HepG2 (cell line): ENCODE measurements around the gene RUSF1. TPM values are rescaled to one million over a fixed set of nuclear protein-coding genes. Genes with fewer than 3 reads are reported as not detected.

Experiments
- CENPX ChIP-seq: sonication (generic); formaldehyde crosslinking; IDR thresholded peaks from 2 replicates; pipeline ENCODE4 v1.9.0; 2021; ENCODE audit warnings: mild to moderate bottlenecking, missing genetic modification reagents, moderate library complexity
- NAIF1 ChIP-seq: sonication (generic); formaldehyde crosslinking; IDR thresholded peaks from 2 replicates; pipeline ENCODE4 v1.5.0; 2020; ENCODE audit warnings: mild to moderate bottlenecking, missing genetic modification reagents, borderline replicate concordance
- NFKBIZ ChIP-seq: IDR thresholded peaks from 2 replicates; pipeline ENCODE4 v1.6.1; 2018; ENCODE audit warnings: missing genetic modification reagents, missing compliant biosample characterization
- NKX3-1 ChIP-seq: sonication (generic); formaldehyde crosslinking; IDR thresholded peaks from 2 replicates; pipeline ENCODE4 v1.5.0; 2020; ENCODE audit warnings: missing genetic modification reagents
- RBM39 ChIP-seq: fragments of 200-400 bp; formaldehyde crosslinking; IDR thresholded peaks from one replicate; pipeline ENCODE4 v1.6.1; 2018; ENCODE audit warnings: antibody characterized with exemption, mild to moderate bottlenecking, low read depth, low read length; ENCODE audit not compliant: poor library complexity, severe bottlenecking
- REL ChIP-seq: sonication (generic); formaldehyde crosslinking; conservative IDR thresholded peaks from 2 replicates; pipeline ENCODE4 v1.8.0; 2022; ENCODE audit warnings: mild to moderate bottlenecking, missing genetic modification reagents, moderate library complexity
- SP4 ChIP-seq: sonication (generic); formaldehyde crosslinking; IDR thresholded peaks from 2 replicates; pipeline ENCODE4 v1.8.1; 2023; ENCODE audit warnings: mild to moderate bottlenecking, missing genetic modification reagents
- SUZ12 ChIP-seq: fragments of 150-350 bp; IDR thresholded peaks from 2 replicates; pipeline ENCODE4 v1.6.1; 2014; ENCODE audit warnings: low read depth, low read length
- YEATS2 ChIP-seq: sonication (generic); formaldehyde crosslinking; IDR thresholded peaks from 2 replicates; pipeline ENCODE4 v1.4.0; 2020; ENCODE audit warnings: missing genetic modification reagents, borderline replicate concordance
- ZBTB20 ChIP-seq: sonication (generic); formaldehyde crosslinking; IDR thresholded peaks from 2 replicates; pipeline ENCODE4 v1.8.1; 2023; ENCODE audit warnings: missing genetic modification reagents, low read depth, mild to moderate bottlenecking, borderline replicate concordance
- ZFYVE20 ChIP-seq: sonication (generic); formaldehyde crosslinking; IDR thresholded peaks from 2 replicates; pipeline ENCODE4 v1.8.0; 2023; ENCODE audit warnings: low read depth, mild to moderate bottlenecking, moderate library complexity, missing genetic modification reagents, borderline replicate concordance
- ZNF234 ChIP-seq: sonication (generic); formaldehyde crosslinking; conservative IDR thresholded peaks from 2 replicates; pipeline ENCODE4 v1.5.1; 2020; ENCODE audit warnings: mild to moderate bottlenecking, missing genetic modification reagents
- ZNF501 ChIP-seq: sonication (generic); formaldehyde crosslinking; IDR thresholded peaks from 2 replicates; pipeline ENCODE4 v1.5.1; 2020; ENCODE audit warnings: mild to moderate bottlenecking, moderate library complexity, missing genetic modification reagents
- ZNF570 ChIP-seq: sonication (generic); formaldehyde crosslinking; IDR thresholded peaks from 2 replicates; pipeline ENCODE4 v1.4.0; 2020; ENCODE audit warnings: mild to moderate bottlenecking, missing genetic modification reagents, borderline replicate concordance
- ZNF605 ChIP-seq: sonication (generic); formaldehyde crosslinking; IDR thresholded peaks from 2 replicates; pipeline ENCODE4 v1.8.0; 2022; ENCODE audit warnings: mild to moderate bottlenecking, missing genetic modification reagents
- ZNF839 ChIP-seq: sonication (generic); formaldehyde crosslinking; IDR thresholded peaks from 2 replicates; pipeline ENCODE4 v1.4.0; 2020; ENCODE audit warnings: missing genetic modification reagents, mild to moderate bottlenecking, borderline replicate concordance
- polyA plus RNA-seq, 8 experiments: library from polyadenylated mRNA; depleted of rRNA in 3 of 8; stranded (reverse) in 7 of 8; unstranded in 1 of 8; fragments of >200 nt; fragmentation: Illumina TruSeq in 4 of 8; extraction: Trizol in 4 of 8; gene quantifications; 2 replicates each; pipeline versions ENCODE4 v1.2.1 to v1.2.3, GENCODE V29; 2011 to 2016; ENCODE audit warnings: low read depth in 4 of 8, missing spikeins in 1 of 8, mixed read lengths in 1 of 8; ENCODE audit not compliant: insufficient read depth in 1 of 8
- total RNA-seq, 5 experiments: library from RNA; depleted of rRNA; stranded (reverse); fragments of >200 nt; fragmentation: Illumina TruSeq; extraction: Trizol; gene quantifications; 2 replicates each; pipeline ENCODE4 v1.2.3, GENCODE V29; 2016; ENCODE audit warnings: low read depth in 1 of 5
- TF ChIP-seq, protein P1 (sequence below): sonication (generic); formaldehyde crosslinking; IDR thresholded peaks from 2 replicates; pipeline ENCODE4 v1.5.1; 2020; ENCODE audit warnings: missing genetic modification reagents, mild to moderate bottlenecking, borderline replicate concordance
- TF ChIP-seq, protein P2 (sequence below): sonication (generic); formaldehyde crosslinking; IDR thresholded peaks from 2 replicates; pipeline ENCODE4 v1.9.0; 2021; ENCODE audit warnings: missing genetic modification reagents, borderline replicate concordance
- TF ChIP-seq, protein P3 (sequence below): sonication (generic); formaldehyde crosslinking; IDR thresholded peaks from 2 replicates; pipeline ENCODE4 v1.4.0; 2020; ENCODE audit warnings: mild to moderate bottlenecking, missing genetic modification reagents, borderline replicate concordance
- TF ChIP-seq, protein P4 (sequence below): sonication (generic); formaldehyde crosslinking; IDR thresholded peaks from 2 replicates; pipeline ENCODE4 v1.4.0; 2020; ENCODE audit warnings: mild to moderate bottlenecking, missing genetic modification reagents

Gene RUSF1
- total and polyA plus RNA-seq, 2 of the 13 experiments (the other 11 are each of a cell fraction or from before 2014, with no cell fraction given), result 40.8 to 50.2 TPM

DNA sequence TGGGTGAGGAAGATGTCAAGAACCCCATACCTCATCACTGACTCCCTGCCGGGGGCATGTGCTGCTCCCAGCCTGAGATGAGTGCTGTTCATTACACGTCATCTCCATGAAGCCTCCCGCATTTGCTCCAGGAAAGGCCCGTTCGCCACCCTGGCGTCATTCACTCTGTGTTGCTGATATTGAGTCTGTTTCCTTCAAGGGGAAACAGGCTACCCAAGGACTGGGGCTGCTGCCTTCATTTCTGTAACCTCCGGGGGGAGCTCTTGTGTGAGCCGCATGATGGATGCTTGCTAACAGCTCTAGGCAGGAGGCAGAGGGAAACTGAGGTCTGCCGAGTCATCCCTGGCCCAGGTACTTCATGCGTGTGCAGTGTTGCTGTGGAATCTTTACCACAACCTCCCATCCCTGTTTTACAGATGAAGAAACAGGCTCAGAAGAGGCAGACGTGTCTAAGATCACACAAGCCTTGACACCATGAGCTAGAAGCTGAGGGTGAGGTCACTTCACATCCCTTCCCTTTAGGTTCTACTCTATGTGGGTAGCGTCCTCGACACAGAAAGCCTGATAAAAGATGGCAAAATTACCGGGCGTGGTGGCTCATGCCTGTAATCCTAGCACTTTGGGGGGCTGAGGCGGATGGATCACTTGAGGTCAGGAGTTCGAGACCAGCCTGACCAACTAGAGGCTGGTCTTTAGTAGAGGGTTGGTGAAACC lies 52.4 kb downstream of the RUSF1 start (continued):
- TF ChIP-seq, protein P1, sequence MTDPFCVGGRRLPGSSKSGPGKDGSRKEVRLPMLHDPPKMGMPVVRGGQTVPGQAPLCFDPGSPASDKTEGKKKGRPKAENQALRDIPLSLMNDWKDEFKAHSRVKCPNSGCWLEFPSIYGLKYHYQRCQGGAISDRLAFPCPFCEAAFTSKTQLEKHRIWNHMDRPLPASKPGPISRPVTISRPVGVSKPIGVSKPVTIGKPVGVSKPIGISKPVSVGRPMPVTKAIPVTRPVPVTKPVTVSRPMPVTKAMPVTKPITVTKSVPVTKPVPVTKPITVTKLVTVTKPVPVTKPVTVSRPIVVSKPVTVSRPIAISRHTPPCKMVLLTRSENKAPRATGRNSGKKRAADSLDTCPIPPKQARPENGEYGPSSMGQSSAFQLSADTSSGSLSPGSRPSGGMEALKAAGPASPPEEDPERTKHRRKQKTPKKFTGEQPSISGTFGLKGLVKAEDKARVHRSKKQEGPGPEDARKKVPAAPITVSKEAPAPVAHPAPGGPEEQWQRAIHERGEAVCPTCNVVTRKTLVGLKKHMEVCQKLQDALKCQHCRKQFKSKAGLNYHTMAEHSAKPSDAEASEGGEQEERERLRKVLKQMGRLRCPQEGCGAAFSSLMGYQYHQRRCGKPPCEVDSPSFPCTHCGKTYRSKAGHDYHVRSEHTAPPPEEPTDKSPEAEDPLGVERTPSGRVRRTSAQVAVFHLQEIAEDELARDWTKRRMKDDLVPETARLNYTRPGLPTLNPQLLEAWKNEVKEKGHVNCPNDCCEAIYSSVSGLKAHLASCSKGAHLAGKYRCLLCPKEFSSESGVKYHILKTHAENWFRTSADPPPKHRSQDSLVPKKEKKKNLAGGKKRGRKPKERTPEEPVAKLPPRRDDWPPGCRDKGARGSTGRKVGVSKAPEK, result no peak
- TF ChIP-seq RBM39 (no peak), ZNF605 (CRISPR knock-in tag) (no peak), NFKBIZ (CRISPR knock-in tag) (no peak), ZFYVE20 (CRISPR knock-in tag) (no peak), NKX3-1 (CRISPR knock-in tag) (no peak), ZNF570 (no peak), ZBTB20 (CRISPR knock-in tag) (no peak), ZNF839 (CRISPR knock-in tag) (no peak), ZNF501 (no peak), SUZ12 (no peak), NAIF1 (CRISPR knock-in tag) (no peak), YEATS2 (CRISPR knock-in tag) (no peak), SP4 (CRISPR knock-in tag) (peak; percentile 36; the same call in 1 of the 2 replicates), ZNF234 (CRISPR knock-in tag) (no peak), CENPX (CRISPR knock-in tag) (no peak), REL (CRISPR knock-in tag) (no peak)
- TF ChIP-seq, protein P2, sequence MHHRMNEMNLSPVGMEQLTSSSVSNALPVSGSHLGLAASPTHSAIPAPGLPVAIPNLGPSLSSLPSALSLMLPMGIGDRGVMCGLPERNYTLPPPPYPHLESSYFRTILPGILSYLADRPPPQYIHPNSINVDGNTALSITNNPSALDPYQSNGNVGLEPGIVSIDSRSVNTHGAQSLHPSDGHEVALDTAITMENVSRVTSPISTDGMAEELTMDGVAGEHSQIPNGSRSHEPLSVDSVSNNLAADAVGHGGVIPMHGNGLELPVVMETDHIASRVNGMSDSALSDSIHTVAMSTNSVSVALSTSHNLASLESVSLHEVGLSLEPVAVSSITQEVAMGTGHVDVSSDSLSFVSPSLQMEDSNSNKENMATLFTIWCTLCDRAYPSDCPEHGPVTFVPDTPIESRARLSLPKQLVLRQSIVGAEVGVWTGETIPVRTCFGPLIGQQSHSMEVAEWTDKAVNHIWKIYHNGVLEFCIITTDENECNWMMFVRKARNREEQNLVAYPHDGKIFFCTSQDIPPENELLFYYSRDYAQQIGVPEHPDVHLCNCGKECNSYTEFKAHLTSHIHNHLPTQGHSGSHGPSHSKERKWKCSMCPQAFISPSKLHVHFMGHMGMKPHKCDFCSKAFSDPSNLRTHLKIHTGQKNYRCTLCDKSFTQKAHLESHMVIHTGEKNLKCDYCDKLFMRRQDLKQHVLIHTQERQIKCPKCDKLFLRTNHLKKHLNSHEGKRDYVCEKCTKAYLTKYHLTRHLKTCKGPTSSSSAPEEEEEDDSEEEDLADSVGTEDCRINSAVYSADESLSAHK, result no peak
- TF ChIP-seq, protein P3, sequence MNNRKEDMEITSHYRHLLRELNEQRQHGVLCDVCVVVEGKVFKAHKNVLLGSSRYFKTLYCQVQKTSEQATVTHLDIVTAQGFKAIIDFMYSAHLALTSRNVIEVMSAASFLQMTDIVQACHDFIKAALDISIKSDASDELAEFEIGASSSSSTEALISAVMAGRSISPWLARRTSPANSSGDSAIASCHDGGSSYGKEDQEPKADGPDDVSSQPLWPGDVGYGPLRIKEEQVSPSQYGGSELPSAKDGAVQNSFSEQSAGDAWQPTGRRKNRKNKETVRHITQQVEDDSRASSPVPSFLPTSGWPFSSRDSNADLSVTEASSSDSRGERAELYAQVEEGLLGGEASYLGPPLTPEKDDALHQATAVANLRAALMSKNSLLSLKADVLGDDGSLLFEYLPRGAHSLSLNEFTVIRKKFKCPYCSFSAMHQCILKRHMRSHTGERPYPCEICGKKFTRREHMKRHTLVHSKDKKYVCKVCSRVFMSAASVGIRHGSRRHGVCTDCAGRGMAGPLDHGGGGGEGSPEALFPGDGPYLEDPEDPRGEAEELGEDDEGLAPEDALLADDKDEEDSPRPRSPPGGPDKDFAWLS (CRISPR knock-in tag), result no peak
- TF ChIP-seq, protein P4, sequence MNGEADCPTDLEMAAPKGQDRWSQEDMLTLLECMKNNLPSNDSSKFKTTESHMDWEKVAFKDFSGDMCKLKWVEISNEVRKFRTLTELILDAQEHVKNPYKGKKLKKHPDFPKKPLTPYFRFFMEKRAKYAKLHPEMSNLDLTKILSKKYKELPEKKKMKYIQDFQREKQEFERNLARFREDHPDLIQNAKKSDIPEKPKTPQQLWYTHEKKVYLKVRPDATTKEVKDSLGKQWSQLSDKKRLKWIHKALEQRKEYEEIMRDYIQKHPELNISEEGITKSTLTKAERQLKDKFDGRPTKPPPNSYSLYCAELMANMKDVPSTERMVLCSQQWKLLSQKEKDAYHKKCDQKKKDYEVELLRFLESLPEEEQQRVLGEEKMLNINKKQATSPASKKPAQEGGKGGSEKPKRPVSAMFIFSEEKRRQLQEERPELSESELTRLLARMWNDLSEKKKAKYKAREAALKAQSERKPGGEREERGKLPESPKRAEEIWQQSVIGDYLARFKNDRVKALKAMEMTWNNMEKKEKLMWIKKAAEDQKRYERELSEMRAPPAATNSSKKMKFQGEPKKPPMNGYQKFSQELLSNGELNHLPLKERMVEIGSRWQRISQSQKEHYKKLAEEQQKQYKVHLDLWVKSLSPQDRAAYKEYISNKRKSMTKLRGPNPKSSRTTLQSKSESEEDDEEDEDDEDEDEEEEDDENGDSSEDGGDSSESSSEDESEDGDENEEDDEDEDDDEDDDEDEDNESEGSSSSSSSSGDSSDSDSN (CRISPR knock-in tag), result 0 out of 2 replicates have a peak, but pooled peaks have one; percentile 4
